Measurements from ENCODE around the gene BBS10.
A peak's percentile ranks its signal among the peaks of the same experiment; 100 is the strongest.
"Not testable (repeated sequence)": the region's sequence is repeated elsewhere in the genome, so short reads cannot be mapped to it uniquely, and the experiment has no call there.

Gene BBS10

GRCh38 chr12:76348079-76348901, at the start of gene BBS10:
Gene BBS10, minus strand, starts transcription at chr12:76348415. Its CDS starts 57 bp downstream, at chr12:76348358.
- DNase-seq (ENCODE audit: low read depth), result peak; percentile 61

- DNase-seq (ENCODE audit: low read depth), result no peak
Measured at GRCh38 chr12:76391461-76391860, 43.2 kb upstream of the BBS10 start.

- no peak for DNase-seq (ENCODE audit: low read depth)
Measured at GRCh38 chr12:76387614-76388013, 39.4 kb upstream of the BBS10 start.

- no peak for DNase-seq (ENCODE audit: low read depth)
Measured at GRCh38 chr12:76384560-76384959, 36.3 kb upstream of the BBS10 start.

- DNase-seq (ENCODE audit: low read depth), result no peak
Measured at GRCh38 chr12:76383988-76384387, 35.8 kb upstream of the BBS10 start.

GRCh38 chr12:76379261-76379660, 31.0 kb upstream of the BBS10 start:
- DNase-seq (ENCODE audit: low read depth), result no peak

- not testable (repeated sequence) for DNase-seq (ENCODE audit: low read depth)
Measured at GRCh38 chr12:76376876-76377275, 28.7 kb upstream of the BBS10 start.

- DNase-seq (ENCODE audit: low read depth), result no peak
Measured at GRCh38 chr12:76375939-76376338, 27.7 kb upstream of the BBS10 start.

GRCh38 chr12:76375470-76375869, 27.3 kb upstream of the BBS10 start:
- no peak for DNase-seq (ENCODE audit: low read depth)

- DNase-seq (ENCODE audit: low read depth), result no peak
Measured at GRCh38 chr12:76374386-76375020, 26.3 kb upstream of the BBS10 start.

- DNase-seq (ENCODE audit: low read depth), result no peak
Measured at GRCh38 chr12:76368230-76368629, 20.0 kb upstream of the BBS10 start.

GRCh38 chr12:76366163-76366562, 17.9 kb upstream of the BBS10 start:
- no peak for DNase-seq (ENCODE audit: low read depth)

- DNase-seq (ENCODE audit: low read depth), result not testable (repeated sequence)
Measured at GRCh38 chr12:76364131-76364530, 15.9 kb upstream of the BBS10 start.

GRCh38 chr12:76360316-76360715, 12.1 kb upstream of the BBS10 start:
- no peak for DNase-seq (ENCODE audit: low read depth)

- DNase-seq (ENCODE audit: low read depth), result no peak
Measured at GRCh38 chr12:76356071-76356470, 7.9 kb upstream of the BBS10 start.

- peak; percentile 36 for DNase-seq (ENCODE audit: low read depth)
Measured at GRCh38 chr12:76346798-76347420, 1.3 kb downstream of the BBS10 start.

GRCh38 chr12:76346236-76346635, 2.0 kb downstream of the BBS10 start:
- DNase-seq (ENCODE audit: low read depth), result no peak

- DNase-seq (ENCODE audit: low read depth), result no peak
Measured at GRCh38 chr12:76345569-76345968, 2.6 kb downstream of the BBS10 start.

- no peak for DNase-seq (ENCODE audit: low read depth)
Measured at GRCh38 chr12:76341436-76342030, 6.7 kb downstream of the BBS10 start.

GRCh38 chr12:76340680-76341435, 7.4 kb downstream of the BBS10 start:
- no peak for DNase-seq (ENCODE audit: low read depth)

- DNase-seq (ENCODE audit: low read depth), result no peak
Measured at GRCh38 chr12:76337583-76337982, 10.6 kb downstream of the BBS10 start.

GRCh38 chr12:76332606-76333005, 15.6 kb downstream of the BBS10 start:
- DNase-seq (ENCODE audit: low read depth), result no peak
